CD4-positive, alpha-beta T cell (primary cell): ENCODE results near the gene UBR7. TPM values are rescaled to one million over a fixed set of nuclear protein-coding genes. Genes with fewer than 3 reads are reported as not detected.

Experiments used
- ATAC-seq: fragments of 200-7000 bp; cut with Tn5 transposase; one replicate; pipeline ENCODE4 v1.10.0; 2022; ENCODE audit warnings: mild to moderate bottlenecking; ENCODE audit not compliant: poor library complexity
- CTCF ChIA-PET: fragments of 350-600 bp; sonication (Branson Sonifier 250); formaldehyde crosslinking; loops from one replicate; lab custom pipeline; 2021; ENCODE audit warnings: antibody characterized with exemption, inconsistent platforms; lab: Charles Lee
- POLR2A ChIA-PET: fragments of 350-600 bp; sonication (Branson Sonifier 250); formaldehyde crosslinking; loops from one replicate; lab custom pipeline; 2021; ENCODE audit warnings: antibody characterized with exemption, inconsistent platforms; lab: Charles Lee
- DNase-seq, 14 experiments: peaks; one replicate each; pipeline ENCODE4 v3.0.0-alpha.2; 2013 to 2020; ENCODE audit warnings: mixed read lengths in 2 of 14
- H3K27ac ChIP-seq, 2 donors: one replicate each; pipeline versions ENCODE4 v1.5.1 to v1.7.0; 2013; ENCODE audit warnings: low read length in 2 of 2, low read depth in 1 of 2, mild to moderate bottlenecking in 1 of 2
- H3K27me3 ChIP-seq, 2 experiments: 1 replicate in 1 of 2; 2 replicates in 1 of 2; pipeline versions ENCODE4 v1.6.1 to v1.7.0; 2013; ENCODE audit warnings: low read length in 2 of 2, control low read depth in 1 of 2, mild to moderate bottlenecking in 1 of 2, moderate library complexity in 1 of 2; ENCODE audit not compliant: insufficient read depth in 2 of 2, control insufficient read depth in 1 of 2
- H3K36me3 ChIP-seq: one replicate; pipeline ENCODE4 v1.6.1; 2013; ENCODE audit warnings: low read length, control low read depth; ENCODE audit not compliant: insufficient read depth
- H3K4me1 ChIP-seq: one replicate; pipeline ENCODE4 v1.6.1; 2013; ENCODE audit warnings: low read length, control low read depth; ENCODE audit not compliant: insufficient read depth
- H3K4me3 ChIP-seq: one replicate; pipeline ENCODE4 v1.5.1; 2013; ENCODE audit warnings: mild to moderate bottlenecking, low read length, moderate library complexity
- H3K9me3 ChIP-seq, 2 experiments: 1 replicate in 1 of 2; 2 replicates in 1 of 2; pipeline versions ENCODE4 v1.6.1 to v1.7.0; 2013; ENCODE audit warnings: low read length in 2 of 2, mild to moderate bottlenecking in 2 of 2, control low read depth in 1 of 2, moderate library complexity in 1 of 2; ENCODE audit not compliant: control insufficient read depth in 1 of 2, insufficient read depth in 1 of 2
- H3K27ac Mint-ChIP-seq: one replicate; pipeline ENCODE4 v1.8.0; 2020; ENCODE audit warnings: mixed read lengths
- H3K27me3 Mint-ChIP-seq: one replicate; pipeline ENCODE4 v1.8.0; 2021; ENCODE audit warnings: mixed read lengths
- H3K36me3 Mint-ChIP-seq: one replicate; pipeline ENCODE4 v1.8.0; 2021; ENCODE audit warnings: low read depth, mixed read lengths
- H3K4me1 Mint-ChIP-seq: one replicate; pipeline ENCODE4 v1.8.0; 2021; ENCODE audit warnings: low read depth, mixed read lengths
- H3K4me3 Mint-ChIP-seq: one replicate; pipeline ENCODE4 v1.8.0; 2020; ENCODE audit warnings: mild to moderate bottlenecking, mixed read lengths
- H3K9me3 Mint-ChIP-seq: one replicate; pipeline ENCODE4 v1.8.0; 2020; ENCODE audit warnings: mixed read lengths
- CTCF ChIP-seq: fragments of 200-600 bp; IDR thresholded peaks from one replicate; pipeline ENCODE4 v1.8.0; 2022; ENCODE audit warnings: antibody characterized with exemption, mild to moderate bottlenecking
- intact Hi-C, 2 experiments: fragments of 100-400 bp; cut with DNase I in 1 of 2; cut with micrococcal nuclease in 1 of 2; formaldehyde crosslinking; loops; one replicate each; pipeline versions ENCODE4 v1.15.1 to v1.9.0; 2023 to 2025; cut with DNase I, micrococcal nuclease
- total RNA-seq, 174 experiments: library from RNA in 2 of 174; stranded (reverse) in 2 of 174; gene quantifications; one replicate each; pipeline ENCODE4 v1.2.3 and lab custom pipeline; 2021 to 2026

The UBR7 gene
- total RNA-seq, 2 experiments from 2014 or later: 6.8 to 7.4 TPM

GRCh38 chr14:93223565-93223964, 16.5 kb downstream of the UBR7 start:
- Mint-ChIP-seq H3K4me3 (no peak overlapping the region), H3K4me1 (no peaks in the 10 kb centered on the region), H3K27ac (no peak overlapping the region), H3K9me3 (no peaks in the 10 kb centered on the region), H3K27me3 (no peaks in the 10 kb centered on the region), H3K36me3 (peaks cover 80% of the 10 kb centered on the region)
- Histone ChIP-seq H3K9me3 (no peaks in the 10 kb centered on the region), H3K27me3 (no peaks in the 10 kb centered on the region), H3K36me3 (peaks cover 54% of the 10 kb centered on the region), H3K4me3 (no peak overlapping the region), H3K27ac (no peak overlapping the region), H3K4me1 (no peaks in the 10 kb centered on the region)
- DNase-seq (no peak), ATAC-seq (no peak)
- intact Hi-C loops: no loop called here
- POLR2A ChIA-PET: no interaction called here
- TF ChIP-seq CTCF: no peak
- CTCF ChIA-PET: no interaction called here

GRCh38 chr14:93228550-93228949, 21.5 kb downstream of the UBR7 start:
- peaks cover 28% of the 10 kb centered on the region for H3K36me3 ChIP-seq
- H3K4me3 Mint-ChIP-seq: no peak overlapping the region
- no peaks in the 10 kb centered on the region for H3K27me3 ChIP-seq
- no peaks in the 10 kb centered on the region for H3K27me3 Mint-ChIP-seq
- DNase-seq (no peak), ATAC-seq (no peak)
- peaks cover 17% of the 10 kb centered on the region for H3K4me1 ChIP-seq
- intact Hi-C loops: no loop called here
- no peak overlapping the region for H3K27ac Mint-ChIP-seq
- peaks cover 0 to 12% of the 10 kb centered on the region in 2 experiments for H3K9me3 ChIP-seq
- no peak for TF ChIP-seq CTCF
- H3K36me3 Mint-ChIP-seq: peaks cover 57% of the 10 kb centered on the region
- peaks cover 11% of the 10 kb centered on the region for H3K4me1 Mint-ChIP-seq
- H3K9me3 Mint-ChIP-seq: no peaks in the 10 kb centered on the region
- H3K27ac ChIP-seq: no peak overlapping the region
- H3K4me3 ChIP-seq: no peak overlapping the region
- CTCF ChIA-PET: no interaction called here
- POLR2A ChIA-PET: no interaction called here

- Histone ChIP-seq H3K4me3 (no peak overlapping the region), H3K36me3 (peaks cover 20% of the 10 kb centered on the region), H3K9me3 (peaks cover 0 to 12% of the 10 kb centered on the region in 2 experiments), H3K27me3 (no peaks in the 10 kb centered on the region), H3K4me1 (peaks cover 17% of the 10 kb centered on the region), H3K27ac (no peak overlapping the region)
- no peak for DNase-seq
- peak overlapping the region; percentile 39 for H3K4me3 Mint-ChIP-seq
- no peak overlapping the region for H3K27ac Mint-ChIP-seq
- ChIA-PET CTCF (no interaction called here), POLR2A (no interaction called here)
- peaks cover 39% of the 10 kb centered on the region for H3K36me3 Mint-ChIP-seq
- no peaks in the 10 kb centered on the region for H3K9me3 Mint-ChIP-seq
- intact Hi-C loops: loop anchor here in 1 of 2 experiments (5.0 kb wide), 1 partner anchor 662 kb away; no protein-coding TSS in a partner anchor
- H3K27me3 Mint-ChIP-seq: no peaks in the 10 kb centered on the region
- peaks cover 11% of the 10 kb centered on the region for H3K4me1 Mint-ChIP-seq
- TF ChIP-seq CTCF: no peak
- ATAC-seq: no peak
Measured at GRCh38 chr14:93230539-93230938, 23.5 kb downstream of the UBR7 start.
